RWPE1 (cell line): ENCODE measurements around the gene LINC01488.

ENCODE experiments used
- CTCF ChIA-PET: fragments of 350-600 bp; sonication (Branson Sonifier 250); formaldehyde crosslinking; extraction: SDS; loops from one replicate; lab custom pipeline; 2021; lab: Yijun Ruan, JAX
- POLR2A ChIA-PET: fragments of 400-600 bp; formaldehyde crosslinking; extraction: SDS; loops from one replicate; lab custom pipeline; 2020; ENCODE audit warnings: antibody characterized with exemption; ENCODE audit not compliant: low non-redundant PET; lab: Yijun Ruan, JAX
- DNase-seq: peaks from one replicate; pipeline ENCODE4 v3.0.0; 2012; ENCODE audit warnings: low spot score
- H3K27ac ChIP-seq: fragments of 450-650 bp; 2 replicates; pipeline ENCODE4 v1.5.1; 2017
- TF ChIP-seq, protein P1 (sequence below): fragments of 450-650 bp; conservative IDR thresholded peaks from 2 replicates; pipeline ENCODE4 v1.5.1; 2017; ENCODE audit warnings: low read depth, mild to moderate bottlenecking

The LINC01488 gene

DNA sequence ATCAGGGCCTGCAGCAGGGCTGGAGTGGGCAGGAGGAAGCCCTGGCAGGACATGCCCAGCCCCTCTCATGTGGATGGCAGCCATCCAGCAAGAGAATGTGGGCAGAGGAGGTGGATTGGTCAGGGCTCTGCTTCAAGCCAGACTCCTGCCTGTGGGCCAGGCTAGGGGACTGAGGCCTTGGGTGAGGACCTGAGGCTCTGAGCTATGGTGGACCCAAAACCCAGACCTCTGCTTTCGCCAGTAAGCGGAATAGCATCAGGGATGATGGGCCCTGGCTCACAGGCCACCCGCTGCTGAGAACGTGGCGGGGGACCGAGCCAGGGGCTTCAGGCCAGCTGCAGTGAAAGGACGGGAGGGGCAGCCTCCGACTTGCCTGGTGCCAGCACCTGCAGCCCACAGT lies 57.4 kb downstream of the LINC01488 start:
- TF ChIP-seq, protein P1, sequence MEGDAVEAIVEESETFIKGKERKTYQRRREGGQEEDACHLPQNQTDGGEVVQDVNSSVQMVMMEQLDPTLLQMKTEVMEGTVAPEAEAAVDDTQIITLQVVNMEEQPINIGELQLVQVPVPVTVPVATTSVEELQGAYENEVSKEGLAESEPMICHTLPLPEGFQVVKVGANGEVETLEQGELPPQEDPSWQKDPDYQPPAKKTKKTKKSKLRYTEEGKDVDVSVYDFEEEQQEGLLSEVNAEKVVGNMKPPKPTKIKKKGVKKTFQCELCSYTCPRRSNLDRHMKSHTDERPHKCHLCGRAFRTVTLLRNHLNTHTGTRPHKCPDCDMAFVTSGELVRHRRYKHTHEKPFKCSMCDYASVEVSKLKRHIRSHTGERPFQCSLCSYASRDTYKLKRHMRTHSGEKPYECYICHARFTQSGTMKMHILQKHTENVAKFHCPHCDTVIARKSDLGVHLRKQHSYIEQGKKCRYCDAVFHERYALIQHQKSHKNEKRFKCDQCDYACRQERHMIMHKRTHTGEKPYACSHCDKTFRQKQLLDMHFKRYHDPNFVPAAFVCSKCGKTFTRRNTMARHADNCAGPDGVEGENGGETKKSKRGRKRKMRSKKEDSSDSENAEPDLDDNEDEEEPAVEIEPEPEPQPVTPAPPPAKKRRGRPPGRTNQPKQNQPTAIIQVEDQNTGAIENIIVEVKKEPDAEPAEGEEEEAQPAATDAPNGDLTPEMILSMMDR, result no peak
- POLR2A ChIA-PET, result no interaction called here
- CTCF ChIA-PET, result no interaction called here
- no peak overlapping the region for H3K27ac ChIP-seq
- no peak for DNase-seq

DNA sequence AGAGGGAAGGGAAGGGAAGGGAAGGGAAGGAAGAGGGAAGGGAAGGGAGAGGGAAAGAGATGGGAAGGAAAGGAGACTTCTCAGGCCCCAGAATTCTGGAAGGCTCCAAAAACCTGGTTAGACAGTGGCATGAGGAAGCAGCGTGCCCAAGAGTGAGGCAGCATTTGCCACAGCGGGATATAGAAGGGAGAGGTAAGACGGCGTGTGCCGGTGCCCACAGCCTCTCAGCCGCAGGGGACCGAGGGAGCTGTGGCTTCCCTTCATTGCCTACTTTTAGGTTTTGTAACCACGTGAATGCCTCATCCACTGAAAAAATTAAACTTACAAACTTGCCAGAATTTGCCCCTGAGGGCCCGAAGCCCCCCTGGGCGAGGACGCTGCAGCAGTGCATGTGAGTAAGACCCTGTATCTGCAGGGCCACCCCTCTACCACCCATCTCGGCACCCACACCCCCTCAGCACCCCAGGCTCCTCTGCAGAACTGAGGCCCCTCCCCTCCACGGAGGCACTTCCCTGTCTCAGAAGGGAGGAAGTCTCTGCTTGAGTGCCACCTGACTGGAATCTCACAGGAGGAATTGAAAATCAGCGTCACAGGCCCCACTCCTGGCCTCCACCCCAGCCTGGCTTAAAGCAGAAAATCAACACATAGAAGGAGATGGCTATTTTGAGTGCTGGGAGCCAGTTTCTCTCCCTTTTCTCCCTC lies 58.1 kb downstream of the LINC01488 start:
- TF ChIP-seq, protein P1, result no peak
- H3K27ac ChIP-seq, result no peak overlapping the region
- ChIA-PET CTCF (no interaction called here), POLR2A (no interaction called here)
- DNase-seq, result no peak

DNA sequence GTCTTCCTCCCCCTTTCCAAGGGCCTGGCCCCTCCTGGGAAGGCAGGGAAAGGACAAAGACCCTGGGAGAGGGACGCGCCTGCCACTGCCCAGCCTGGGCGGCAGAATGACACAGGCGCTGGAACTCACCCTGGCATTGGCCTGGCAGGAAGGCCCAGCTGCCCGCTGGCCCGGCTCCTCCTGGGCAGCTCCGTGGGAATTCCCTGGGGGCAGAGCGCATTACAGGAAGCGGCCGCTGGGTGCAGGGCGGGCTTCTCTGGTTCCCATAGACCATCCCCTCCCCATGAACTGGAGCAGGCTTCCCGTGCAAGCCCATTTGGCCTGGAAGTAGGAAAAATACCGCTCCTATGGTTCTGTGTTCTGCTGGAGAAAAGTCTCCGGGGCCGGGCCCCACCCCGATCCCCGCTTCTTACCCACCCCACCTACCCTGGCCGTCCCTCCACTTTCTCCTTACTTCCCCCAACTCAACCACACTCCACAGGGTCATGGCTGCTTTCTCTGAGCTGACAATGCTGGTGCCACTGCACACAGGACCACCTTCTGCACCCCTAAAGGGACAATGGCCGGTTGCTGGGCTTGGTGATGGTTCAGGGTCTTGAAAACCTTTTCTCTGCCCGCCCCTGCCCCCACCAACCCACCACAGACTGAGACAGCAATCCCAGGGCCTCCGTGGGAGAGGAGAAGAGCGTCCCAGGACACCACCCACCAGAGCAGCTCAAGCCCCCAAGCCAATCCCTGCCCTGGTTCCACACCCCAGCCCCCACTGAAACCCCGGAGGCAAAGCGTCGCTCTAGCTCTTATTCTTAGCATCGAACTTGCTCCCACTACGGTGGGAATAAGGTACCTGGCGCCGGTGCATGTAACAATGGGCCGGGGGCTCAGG lies 58.9 kb downstream of the LINC01488 start:
- CTCF ChIA-PET, result no interaction called here
- TF ChIP-seq, protein P1, result no peak
- DNase-seq, result no peak
- POLR2A ChIA-PET, result no interaction called here
- H3K27ac ChIP-seq, result no peak overlapping the region

DNA sequence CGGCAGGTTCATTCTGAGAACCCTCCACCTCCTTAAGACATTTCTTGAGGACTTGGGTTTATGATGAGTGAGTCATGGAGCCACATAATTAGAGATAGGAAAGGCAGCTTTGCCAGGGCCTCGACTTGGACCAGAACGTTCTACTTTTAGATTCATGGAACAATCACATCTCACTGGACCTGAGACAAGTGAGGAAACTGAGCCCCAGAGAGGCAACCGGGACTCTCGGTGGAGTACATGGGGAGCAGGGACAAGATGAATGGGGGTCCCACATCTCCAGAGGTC lies 59.5 kb downstream of the LINC01488 start:
- ChIA-PET CTCF (no interaction called here), POLR2A (no interaction called here)
- TF ChIP-seq, protein P1, result no peak
- H3K27ac ChIP-seq, result no peak overlapping the region
- DNase-seq, result no peak

DNA sequence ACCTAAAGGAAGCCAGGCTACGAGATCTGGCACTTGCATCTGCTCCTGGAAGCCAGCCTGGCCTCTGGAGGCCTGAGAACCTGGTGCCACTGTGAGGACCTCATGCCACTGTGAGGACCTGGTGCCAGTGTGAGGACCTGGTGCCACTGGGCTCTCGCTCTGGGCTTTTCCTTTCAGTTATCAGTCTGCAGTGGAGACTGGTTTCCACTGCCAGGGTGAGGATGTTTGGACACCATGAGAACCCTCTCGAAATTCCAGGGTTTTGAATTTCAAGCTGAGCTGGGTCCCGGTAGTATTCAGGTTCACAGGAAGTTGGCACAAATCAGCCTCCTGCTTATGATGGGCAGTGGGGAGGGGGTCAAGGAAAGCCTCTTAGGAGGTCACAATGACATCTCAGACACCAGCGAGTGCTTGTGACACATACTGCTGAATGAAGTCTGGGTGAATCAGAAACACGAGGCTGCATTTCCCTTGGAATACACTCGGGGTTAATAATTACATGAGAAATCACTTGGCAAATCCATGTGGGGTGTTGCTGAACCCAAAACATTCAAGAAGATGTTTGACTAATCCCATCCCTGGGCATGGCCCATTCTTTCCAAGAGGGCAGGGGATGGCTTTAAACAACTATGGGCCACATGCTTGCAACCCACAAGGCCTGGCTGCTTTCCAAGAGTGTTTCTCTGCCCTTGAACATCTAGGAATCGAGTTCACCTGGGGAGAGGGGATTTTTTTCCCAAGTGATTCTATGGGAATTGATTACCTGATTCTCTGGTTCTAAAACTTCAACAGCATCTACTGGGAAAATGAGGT lies 60.2 kb downstream of the LINC01488 start:
- POLR2A ChIA-PET, result no interaction called here
- DNase-seq, result no peak
- CTCF ChIA-PET, result no interaction called here

More for the DNA sequence above, 60.2 kb downstream of the LINC01488 start:
- TF ChIP-seq, protein P1, result no peak
- no peak overlapping the region for H3K27ac ChIP-seq
